ENCODE data around the gene SORCS1. TPM values are rescaled to one million over a fixed set of nuclear protein-coding genes. Genes with fewer than 3 reads are reported as not detected.

The SORCS1 gene
- total and polyA plus RNA-seq, 2 of the 8 experiments (the other 6 are each of a cell fraction or from before 2014, with no cell fraction given): 4.1 to 4.6 TPM

DNA sequence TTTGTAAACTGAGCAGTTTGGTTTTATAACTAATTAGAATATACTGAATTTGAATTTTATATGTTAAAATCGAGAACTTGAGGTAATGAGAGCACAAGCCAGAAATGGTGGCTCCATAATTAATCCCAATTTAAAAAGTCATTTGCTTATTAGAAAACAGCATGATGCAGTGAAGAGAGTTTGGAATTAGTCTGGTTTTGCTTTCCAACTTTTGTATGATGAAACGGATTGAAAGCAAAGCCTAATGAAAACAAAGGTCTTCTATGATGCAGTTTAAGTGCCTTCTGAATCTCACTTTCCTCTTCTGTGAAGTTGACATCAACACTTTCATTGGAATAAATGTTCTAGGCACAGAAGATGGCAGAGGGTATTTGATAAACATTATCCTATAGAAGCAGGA is 89.4 kb downstream of the SORCS1 start (continued):
- TF ChIP-seq, protein P1, sequence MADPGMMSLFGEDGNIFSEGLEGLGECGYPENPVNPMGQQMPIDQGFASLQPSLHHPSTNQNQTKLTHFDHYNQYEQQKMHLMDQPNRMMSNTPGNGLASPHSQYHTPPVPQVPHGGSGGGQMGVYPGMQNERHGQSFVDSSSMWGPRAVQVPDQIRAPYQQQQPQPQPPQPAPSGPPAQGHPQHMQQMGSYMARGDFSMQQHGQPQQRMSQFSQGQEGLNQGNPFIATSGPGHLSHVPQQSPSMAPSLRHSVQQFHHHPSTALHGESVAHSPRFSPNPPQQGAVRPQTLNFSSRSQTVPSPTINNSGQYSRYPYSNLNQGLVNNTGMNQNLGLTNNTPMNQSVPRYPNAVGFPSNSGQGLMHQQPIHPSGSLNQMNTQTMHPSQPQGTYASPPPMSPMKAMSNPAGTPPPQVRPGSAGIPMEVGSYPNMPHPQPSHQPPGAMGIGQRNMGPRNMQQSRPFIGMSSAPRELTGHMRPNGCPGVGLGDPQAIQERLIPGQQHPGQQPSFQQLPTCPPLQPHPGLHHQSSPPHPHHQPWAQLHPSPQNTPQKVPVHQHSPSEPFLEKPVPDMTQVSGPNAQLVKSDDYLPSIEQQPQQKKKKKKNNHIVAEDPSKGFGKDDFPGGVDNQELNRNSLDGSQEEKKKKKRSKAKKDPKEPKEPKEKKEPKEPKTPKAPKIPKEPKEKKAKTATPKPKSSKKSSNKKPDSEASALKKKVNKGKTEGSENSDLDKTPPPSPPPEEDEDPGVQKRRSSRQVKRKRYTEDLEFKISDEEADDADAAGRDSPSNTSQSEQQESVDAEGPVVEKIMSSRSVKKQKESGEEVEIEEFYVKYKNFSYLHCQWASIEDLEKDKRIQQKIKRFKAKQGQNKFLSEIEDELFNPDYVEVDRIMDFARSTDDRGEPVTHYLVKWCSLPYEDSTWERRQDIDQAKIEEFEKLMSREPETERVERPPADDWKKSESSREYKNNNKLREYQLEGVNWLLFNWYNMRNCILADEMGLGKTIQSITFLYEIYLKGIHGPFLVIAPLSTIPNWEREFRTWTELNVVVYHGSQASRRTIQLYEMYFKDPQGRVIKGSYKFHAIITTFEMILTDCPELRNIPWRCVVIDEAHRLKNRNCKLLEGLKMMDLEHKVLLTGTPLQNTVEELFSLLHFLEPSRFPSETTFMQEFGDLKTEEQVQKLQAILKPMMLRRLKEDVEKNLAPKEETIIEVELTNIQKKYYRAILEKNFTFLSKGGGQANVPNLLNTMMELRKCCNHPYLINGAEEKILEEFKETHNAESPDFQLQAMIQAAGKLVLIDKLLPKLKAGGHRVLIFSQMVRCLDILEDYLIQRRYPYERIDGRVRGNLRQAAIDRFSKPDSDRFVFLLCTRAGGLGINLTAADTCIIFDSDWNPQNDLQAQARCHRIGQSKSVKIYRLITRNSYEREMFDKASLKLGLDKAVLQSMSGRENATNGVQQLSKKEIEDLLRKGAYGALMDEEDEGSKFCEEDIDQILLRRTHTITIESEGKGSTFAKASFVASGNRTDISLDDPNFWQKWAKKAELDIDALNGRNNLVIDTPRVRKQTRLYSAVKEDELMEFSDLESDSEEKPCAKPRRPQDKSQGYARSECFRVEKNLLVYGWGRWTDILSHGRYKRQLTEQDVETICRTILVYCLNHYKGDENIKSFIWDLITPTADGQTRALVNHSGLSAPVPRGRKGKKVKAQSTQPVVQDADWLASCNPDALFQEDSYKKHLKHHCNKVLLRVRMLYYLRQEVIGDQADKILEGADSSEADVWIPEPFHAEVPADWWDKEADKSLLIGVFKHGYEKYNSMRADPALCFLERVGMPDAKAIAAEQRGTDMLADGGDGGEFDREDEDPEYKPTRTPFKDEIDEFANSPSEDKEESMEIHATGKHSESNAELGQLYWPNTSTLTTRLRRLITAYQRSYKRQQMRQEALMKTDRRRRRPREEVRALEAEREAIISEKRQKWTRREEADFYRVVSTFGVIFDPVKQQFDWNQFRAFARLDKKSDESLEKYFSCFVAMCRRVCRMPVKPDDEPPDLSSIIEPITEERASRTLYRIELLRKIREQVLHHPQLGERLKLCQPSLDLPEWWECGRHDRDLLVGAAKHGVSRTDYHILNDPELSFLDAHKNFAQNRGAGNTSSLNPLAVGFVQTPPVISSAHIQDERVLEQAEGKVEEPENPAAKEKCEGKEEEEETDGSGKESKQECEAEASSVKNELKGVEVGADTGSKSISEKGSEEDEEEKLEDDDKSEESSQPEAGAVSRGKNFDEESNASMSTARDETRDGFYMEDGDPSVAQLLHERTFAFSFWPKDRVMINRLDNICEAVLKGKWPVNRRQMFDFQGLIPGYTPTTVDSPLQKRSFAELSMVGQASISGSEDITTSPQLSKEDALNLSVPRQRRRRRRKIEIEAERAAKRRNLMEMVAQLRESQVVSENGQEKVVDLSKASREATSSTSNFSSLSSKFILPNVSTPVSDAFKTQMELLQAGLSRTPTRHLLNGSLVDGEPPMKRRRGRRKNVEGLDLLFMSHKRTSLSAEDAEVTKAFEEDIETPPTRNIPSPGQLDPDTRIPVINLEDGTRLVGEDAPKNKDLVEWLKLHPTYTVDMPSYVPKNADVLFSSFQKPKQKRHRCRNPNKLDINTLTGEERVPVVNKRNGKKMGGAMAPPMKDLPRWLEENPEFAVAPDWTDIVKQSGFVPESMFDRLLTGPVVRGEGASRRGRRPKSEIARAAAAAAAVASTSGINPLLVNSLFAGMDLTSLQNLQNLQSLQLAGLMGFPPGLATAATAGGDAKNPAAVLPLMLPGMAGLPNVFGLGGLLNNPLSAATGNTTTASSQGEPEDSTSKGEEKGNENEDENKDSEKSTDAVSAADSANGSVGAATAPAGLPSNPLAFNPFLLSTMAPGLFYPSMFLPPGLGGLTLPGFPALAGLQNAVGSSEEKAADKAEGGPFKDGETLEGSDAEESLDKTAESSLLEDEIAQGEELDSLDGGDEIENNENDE (IDR thresholded peaks at IDR 0.05; ENCODE audit: insufficient replicate concordance, low read length): no peak
- no peak for TF ChIP-seq TAF7 (optimal IDR thresholded peaks at IDR 0.05; ENCODE audit: borderline replicate concordance, low read depth, low read length)
- no peak for TF ChIP-seq TCF12 (IDR thresholded peaks at IDR 0.05; ENCODE audit: low read depth, low read length)
- TF ChIP-seq MAFK (IDR thresholded peaks at IDR 0.05; ENCODE audit: low read depth, low read length): no peak
- no peak for TF ChIP-seq JUND (IDR thresholded peaks at IDR 0.05; ENCODE audit: low read length)
